SKM-1 (cell line): Measurements from ENCODE around the gene GAN.

Source experiments
- DNase-seq: peaks from one replicate; lab custom pipeline; 2025; ENCODE audit not compliant: unreplicated experiment; lab: John Stamatoyannopoulos, UW

GAN gene

GRCh38 chr16:81314603-81315270, at the start of gene GAN:
Gene GAN, plus strand, starts transcription at chr16:81314962. Its CDS starts 152 bp downstream, at chr16:81315114.
- DNase-seq = peak; percentile 89

DNA sequence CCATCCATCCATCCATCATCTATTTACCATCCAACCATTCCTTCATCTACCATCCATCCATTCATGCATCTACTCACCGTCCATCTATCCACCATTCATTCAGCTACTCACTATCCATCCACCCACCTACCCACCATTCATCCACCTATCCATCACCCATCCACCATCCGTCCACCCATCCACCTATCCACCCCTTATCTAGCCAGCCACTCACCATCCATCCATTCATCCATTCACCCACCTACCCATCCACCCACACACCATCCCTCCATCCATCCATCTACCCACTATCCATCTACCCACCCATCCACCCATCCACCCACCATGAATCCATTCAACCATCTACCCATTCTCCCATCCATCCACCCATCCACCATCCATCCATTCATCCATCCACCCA, 49.7 kb upstream of the GAN start:
- no peak for DNase-seq

GRCh38 chr16:81265658-81266451, 48.9 kb upstream of the GAN start:
- no peak for DNase-seq

DNA sequence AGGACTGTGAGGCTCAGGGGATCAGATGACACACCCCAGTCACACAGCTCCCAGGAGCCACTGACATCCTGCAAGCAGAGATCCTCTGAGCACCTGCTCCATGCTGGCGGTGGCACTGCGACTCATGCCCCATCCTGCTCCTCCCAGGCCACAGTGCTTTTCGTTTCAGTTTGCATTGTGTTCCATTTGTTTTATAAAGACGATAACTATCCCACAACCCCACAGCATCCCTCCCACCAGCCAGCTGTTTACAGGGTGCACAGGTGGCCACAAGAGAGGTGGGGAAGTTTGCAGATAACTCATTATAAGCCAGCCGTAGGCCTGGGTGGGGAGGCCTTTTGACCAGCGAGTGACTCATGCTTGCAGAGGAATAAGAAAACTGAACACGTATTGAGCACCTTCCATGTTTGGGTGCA, 48.1 kb upstream of the GAN start:
- DNase-seq = no peak

DNA sequence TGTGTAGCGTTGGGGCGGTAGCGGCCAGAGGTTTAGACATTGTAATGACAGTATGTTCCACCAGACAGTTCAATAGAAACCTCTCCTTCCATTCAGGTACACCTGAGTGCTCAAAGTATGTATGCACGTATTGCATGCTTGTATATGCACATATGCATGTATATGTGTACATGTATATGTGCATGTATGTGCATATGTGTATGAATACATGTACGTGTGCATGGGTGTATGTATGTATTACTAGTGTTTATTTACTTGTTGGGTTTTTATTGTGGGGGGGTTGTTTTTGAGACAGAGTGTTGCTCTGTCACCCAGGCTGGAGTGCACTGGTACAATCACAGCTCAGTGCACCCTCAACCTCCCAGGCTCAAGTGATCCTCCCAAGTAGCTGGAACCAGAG, 46.3 kb upstream of the GAN start:
- DNase-seq = no peak

DNA sequence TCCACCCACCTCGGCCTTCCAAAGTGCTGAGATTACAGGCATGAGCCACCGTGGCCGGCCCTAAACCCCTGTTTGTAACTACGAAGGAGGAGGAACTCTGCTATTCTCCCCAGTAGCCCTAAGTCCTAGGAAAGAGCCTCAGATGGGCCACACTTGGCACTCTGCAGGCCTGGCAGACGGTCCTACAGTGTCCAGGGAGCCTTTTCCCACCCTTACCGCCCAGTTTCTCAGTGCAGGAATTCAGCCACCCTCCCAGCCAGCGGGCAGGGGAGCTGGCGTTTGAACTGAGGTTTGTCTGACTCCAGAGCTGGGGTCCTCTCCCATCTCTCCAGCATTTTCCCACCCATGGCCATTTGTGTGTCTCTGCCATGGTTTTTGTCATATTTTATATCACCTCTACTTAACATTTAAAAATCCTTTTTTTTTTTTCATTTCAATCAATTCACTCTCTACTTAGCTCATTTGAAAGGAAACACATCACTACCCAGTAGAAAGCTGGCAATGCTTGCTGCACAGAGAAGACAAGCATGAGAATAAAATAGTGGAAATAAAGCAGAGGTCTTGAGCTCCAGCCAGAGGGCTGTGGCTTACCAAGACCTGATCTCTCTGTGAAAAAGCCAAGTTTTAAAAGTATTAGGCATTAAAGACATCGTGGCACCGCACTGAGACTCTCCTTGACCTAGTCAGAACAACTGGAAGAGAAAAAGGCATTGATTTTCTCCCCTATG, 41.4 kb upstream of the GAN start:
- no peak for DNase-seq

DNA sequence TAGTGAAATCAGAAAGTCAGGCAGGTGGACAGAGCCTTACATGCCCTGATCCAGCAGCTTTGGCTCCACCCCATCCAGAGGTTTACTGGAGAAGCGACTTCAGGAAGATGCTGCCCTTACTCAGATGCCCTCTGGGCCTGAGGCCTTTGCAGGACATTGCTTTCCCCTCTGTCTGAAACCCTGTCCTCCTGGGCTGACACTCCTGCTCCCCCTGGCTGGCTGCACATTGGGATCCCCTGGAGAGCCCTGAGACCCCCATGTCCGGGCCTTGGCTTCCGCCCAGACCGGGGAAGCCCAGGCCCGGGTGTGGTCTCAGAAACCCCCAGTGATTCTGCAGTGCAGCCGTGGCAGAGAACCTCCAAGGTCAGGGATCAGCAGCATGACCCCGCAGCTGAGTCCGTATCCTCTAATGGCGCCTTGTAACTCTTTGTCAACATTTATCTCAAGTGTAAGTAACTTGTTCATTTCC, 39.7 kb upstream of the GAN start:
- no peak for DNase-seq

DNA sequence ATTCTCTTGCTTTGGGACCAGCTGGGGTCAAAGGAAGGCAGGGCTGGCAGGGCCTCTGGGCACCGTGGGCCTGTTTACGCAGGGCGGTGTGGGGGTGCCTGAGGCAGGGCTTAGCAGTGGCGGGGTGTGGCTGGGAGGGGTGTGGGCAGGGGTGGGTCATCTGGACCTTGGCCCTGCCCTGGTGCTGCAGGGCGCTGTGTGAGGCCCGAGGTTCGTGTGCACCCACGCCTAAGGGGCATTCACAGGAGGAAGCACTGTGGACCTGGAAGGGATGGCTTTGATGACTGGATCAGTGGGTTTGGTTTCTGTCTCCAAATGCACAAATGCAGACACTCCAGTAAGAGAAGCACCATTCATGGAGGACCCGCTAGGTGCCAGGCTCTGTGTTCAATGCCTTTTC, 39.0 kb upstream of the GAN start:
- DNase-seq = no peak

- no peak for DNase-seq
Observed at GRCh38 chr16:81276323-81276722, 38.4 kb upstream of the GAN start.

DNA sequence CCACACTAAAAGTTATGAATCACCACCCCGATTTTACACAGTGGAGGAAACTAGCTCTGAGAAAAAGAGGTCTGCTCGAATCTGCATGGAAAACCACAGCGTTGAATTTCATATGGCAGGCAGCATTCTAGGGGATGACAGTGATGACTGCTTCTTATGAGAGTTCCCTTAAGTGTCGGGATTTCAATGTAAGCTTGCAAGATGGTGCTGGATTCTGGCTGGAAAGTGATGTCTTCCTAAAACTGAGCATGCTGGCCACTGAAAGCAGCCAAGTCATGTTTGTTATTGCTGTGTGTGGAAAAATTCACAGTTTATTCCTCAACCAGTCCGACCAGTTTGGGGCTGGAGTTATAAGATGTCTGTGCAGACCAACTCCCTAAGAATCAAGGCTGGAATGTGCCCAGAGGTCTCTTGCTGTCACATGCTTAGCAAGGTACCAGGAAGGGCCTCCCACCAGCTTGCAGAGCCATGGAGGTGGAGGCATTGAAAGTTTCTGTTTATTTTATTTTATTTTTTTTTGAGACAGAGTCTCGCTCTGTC, 37.2 kb upstream of the GAN start:
- no peak for DNase-seq

DNA sequence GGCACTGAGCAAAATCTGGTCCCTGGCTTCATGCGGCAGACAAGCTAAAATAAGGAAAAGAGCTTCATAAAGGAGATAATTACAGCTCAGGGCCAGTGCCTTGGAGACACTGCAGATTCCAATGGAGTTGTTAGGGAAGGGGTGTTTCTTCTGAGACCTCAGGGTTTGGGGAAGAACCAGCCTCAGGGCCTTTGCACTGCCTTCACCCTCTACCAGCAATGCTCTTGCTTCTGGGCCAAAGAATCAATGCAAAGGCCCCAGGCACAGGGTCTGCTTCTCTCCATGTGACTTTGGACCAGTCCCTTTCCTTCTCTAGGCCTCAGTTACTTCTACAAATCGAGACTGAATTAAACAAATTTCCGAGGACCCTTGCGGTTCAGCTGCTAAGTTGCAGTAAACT, 36.2 kb upstream of the GAN start:
- no peak for DNase-seq

- DNase-seq = peak; percentile 52
Observed at GRCh38 chr16:81279392-81279791, 35.4 kb upstream of the GAN start.

GRCh38 chr16:81280393-81280792, 34.4 kb upstream of the GAN start:
- DNase-seq = no peak

DNA sequence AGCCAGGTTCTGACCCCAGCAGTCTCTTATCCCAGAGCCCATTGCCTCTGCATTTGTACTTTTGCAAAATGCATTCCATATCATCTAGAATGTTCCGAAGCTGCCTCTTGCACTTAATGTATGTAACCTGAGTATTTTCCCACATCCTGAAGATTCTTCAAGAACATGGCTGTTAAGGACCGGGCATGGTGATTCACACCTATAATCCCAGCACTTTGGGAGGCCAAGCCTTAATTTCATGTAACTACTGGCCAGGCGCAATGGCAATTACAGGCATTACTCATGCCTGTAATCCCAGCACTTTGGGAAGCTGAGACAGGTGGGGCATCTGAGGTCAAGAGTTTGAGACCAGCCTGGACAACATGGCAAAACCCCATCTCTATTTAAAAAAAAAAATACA, 31.7 kb upstream of the GAN start:
- no peak for DNase-seq

DNA sequence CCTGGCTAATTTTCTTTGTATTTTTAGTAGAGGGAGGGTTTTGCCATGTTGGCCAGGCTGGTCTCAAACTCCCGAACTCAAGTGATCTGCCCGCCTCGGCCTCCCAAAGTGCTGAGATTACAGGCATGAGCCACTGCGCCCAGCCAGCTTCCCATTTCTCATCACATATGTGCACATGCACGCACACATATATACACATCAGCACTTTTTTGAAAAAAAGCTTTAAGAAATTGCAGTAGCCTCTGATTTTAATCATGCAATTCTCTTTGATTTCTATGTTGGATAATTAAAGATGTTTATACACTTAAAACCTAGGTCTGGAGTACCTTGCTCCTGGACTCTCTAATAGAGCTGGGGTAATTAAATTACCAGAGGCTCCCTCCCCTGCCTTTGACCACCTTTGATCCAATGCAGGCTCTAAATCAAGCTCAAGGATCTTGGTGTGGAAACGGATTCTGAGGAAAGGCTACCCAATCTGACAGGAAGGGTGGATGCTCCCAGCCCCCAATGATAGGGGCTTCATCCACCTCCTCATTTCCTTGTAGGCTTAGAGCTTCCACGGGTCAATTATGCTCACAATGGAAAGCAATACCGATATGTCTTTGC, 29.7 kb upstream of the GAN start:
- DNase-seq = no peak

DNA sequence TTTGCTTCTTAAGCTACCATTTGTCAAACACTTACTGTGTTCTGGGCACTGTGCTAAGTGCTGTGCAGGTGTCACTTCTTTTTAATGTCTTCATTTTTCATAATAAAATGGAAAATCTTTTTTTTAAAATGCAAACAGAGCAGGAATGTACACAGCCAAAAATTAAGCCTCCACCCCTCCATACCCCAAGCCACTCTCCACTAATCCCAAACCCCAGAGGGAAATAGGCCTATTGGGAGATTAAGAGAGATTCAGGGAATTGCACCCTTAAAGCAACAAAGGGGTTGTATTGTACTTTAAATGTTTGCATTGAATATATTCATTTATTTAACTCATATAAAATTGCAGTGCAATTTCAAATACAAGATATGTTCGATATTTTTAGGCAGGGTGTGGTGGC, 28.6 kb upstream of the GAN start:
- no peak for DNase-seq

- no peak for DNase-seq
Observed at GRCh38 chr16:81291117-81291516, 23.6 kb upstream of the GAN start.

DNA sequence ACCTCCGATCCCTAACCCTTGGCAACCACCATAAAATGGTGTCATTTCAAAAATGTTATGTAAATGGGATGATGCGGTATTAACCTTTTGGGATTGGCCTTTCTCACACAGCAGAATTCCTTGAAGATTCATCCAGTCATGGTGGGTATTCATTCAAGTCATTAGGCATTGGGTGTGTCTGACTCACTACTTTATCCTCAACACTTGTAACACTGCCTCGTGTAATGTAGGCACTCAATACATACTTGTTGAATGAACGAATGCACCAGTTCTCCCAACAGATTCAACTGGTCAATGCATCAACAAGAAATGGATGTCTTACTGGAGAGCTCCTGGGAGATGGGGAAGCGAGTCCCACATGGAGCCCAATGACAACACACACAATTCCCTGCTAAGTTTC, 21.8 kb upstream of the GAN start:
- DNase-seq = no peak

- DNase-seq = no peak
Observed at GRCh38 chr16:81293909-81294802, 20.6 kb upstream of the GAN start.

DNA sequence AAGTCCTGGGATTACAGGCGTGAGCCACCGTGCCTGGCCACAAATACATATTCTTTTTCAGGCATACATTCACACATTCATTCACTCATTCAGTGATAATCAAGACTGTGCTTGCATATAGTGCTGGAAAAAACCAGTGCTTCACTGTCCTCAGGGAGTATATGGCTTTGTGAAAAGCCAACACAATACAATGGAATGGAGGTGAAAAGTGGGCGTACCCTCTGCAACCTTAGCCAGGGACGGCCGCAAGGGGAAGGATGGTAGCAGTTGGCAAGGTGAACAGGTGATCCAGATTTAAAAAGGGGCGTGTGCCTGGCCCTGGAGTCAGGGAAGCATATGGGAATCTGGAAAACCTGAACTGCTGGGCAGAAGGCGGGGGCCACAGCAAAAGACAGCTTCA, 18.1 kb upstream of the GAN start:
- no peak for DNase-seq
